Heart left ventricle (tissue), 13 donors: ENCODE measurements around the gene ZKSCAN7.

Experiments used
- CTCF ChIP-seq, 12 donors: fragments of 200-600 bp; sonication (generic) in 4 of 12; IDR thresholded peaks; one replicate each; pipeline versions ENCODE4 v1.5.0 to v1.8.0; 2018 to 2022; ENCODE audit warnings: antibody characterized with exemption in 12 of 12, mild to moderate bottlenecking in 5 of 12
- POLR2A ChIP-seq, 2 donors: fragments of 450-650 bp; IDR thresholded peaks; one replicate each; pipeline ENCODE4 v1.6.1; 2017; ENCODE audit warnings: antibody characterized with exemption in 2 of 2, mild to moderate bottlenecking in 2 of 2, moderate library complexity in 2 of 2
- donor health status: ischemic (EF 13 %, LVEDD 7.1; RV severe dilation, severe dysfunction).
- donor health status: DM: no; HTN: yes; CAD: no.
- donor health status: DM: no; HTN: no; CAD: no.
- donor health status: ischemic (EF 25% LVEDD 6.9; RV normal size, moderate dysfunction).
- donor health status: ischemic (EF 25% LVEDD 5.7; RV mildly dilated, moderate dysfunction).
- donor health status: ischemic (EF 35%, LVEDD 5.7; RV mildly dilated, moderate dysfunction).
- donor health status: nonischemic (EF 11% LVEDD 7.7; RV severe dilation, severe dysfunction).
- donor health status: DM: yes; HTN: yes; CAD: no.
- donor health status: PGD.
- donor health status: ischemic (EF 29% LVEDD 5.4; RV normal size, mild dysfunction).
- donor health status: nonischemic (EF 23%, LVEDD 6.1; RV moderate dilation, normal function).

DNA sequence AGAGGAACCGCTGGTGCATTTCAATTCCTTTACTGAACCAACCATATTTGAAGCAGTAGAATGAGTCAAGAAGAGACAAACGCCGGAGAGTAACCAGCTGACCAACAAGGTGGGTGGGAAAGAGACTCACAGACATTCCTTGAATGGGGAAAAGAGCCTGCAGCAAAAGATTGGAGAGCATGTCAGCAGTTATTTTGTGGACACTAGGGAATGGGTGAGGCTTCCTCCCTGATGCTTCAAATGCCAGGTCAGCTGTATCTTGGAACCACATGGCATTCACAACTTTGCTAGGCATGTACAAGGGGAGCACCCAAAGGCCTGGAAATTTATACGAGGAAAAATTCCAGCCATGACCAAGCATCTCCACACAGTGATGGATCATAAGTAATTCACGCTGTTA is 29.9 kb upstream of the ZKSCAN7 start:
- no peak for TF ChIP-seq CTCF (IDR thresholded peaks at IDR 0.05)
- no peak for TF ChIP-seq POLR2A (IDR thresholded peaks at IDR 0.05)
